Stimulated activated CD4-positive, alpha-beta T cell treated with anti-CD3 and anti-CD28 coated beads, Interleukin-2, amount 100 ng/mL, for 48 hours (primary cell): ENCODE results near the gene CD47.

Source experiments
- DNase-seq, 2 donors: peaks; one replicate each; pipeline ENCODE4 v3.0.0-alpha.2; 2020

The CD47 gene

GRCh38 chr3:108090701-108091497 is at the start of gene CD47:
CD47 (minus strand) TSS chr3:108091031; CDS start chr3:108090908, 123 bp downstream.
- peak; percentile 92 to 96 for DNase-seq

GRCh38 chr3:108137460-108137814 is 46.6 kb upstream of the CD47 start:
- no peak for DNase-seq

DNA sequence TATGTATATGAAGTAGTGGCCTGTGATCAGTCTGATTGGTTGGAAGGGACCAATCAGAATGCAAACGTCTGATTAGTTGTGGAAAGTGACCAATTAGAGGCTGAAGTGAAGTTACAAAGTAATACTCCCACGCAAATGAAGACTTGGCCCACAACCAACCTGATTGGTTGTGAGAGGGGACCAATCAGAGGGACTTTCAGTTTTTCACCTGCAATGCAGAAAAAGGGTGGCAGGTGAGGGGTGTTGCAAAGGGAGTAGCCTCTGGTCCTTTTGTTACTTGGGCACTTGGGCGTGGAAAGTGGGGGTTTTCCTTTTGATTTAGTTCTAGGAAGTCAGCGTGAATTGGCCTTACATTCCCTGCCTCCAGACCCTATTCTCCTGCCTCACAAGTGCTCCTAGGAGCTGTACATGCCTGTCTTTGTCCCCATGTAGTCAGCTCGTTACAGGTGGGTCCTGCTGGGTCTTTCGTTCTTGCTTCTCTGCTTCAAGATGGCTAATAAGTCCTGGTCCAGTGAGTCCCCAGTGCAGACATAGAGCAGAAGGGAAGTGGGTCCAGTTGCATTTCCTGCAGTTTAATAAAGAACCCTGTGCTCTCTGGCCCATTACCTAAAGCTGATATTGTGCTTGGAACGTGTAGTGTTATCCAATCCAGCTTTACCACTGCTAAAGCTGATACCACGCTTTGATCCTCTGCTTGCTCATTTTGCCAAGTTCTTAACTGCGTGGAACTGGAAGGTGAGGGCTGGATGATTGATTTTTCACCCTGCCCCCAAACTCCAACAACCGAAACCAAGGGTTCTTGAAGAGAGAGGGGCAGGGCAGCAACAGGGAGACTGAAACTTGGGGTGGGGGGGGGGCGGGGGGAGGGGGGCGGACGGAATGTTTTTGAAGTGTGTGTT is 46.0 kb upstream of the CD47 start:
- DNase-seq = no peak

- DNase-seq = no peak
Observed at GRCh38 chr3:108134555-108134880, 43.7 kb upstream of the CD47 start.

DNA sequence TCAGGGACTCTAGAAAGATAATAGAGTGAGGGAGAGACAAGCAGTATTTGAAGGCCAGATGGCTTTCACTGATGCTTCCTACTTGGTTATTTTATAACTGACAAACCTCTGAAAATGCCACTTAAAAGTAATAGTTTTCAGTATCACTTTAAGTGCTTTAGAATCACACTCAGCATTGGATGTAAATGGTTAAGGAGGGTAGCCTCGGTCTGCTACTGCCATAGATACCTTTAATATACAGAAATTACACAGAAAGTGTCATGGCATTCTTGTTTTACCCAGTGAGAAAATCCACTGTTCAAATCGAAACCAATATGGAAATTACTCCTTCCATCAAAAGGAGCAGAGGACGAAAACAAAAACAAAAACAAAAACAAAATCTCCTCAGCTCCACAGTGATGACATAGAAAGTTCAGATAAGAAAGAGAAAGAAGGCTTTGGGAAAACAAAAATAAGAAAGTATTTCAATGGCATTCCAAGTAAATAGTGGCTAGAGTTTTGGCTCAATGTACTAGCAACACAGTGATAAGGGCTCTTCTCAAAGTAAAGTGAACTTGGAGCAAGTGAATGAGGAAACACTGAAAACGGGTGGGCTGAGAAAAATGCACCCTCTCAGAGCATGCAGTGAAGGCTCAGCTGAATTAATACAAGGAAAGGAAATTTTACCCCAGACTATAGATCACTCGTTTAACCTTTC is 43.2 kb upstream of the CD47 start:
- DNase-seq = no peak

DNA sequence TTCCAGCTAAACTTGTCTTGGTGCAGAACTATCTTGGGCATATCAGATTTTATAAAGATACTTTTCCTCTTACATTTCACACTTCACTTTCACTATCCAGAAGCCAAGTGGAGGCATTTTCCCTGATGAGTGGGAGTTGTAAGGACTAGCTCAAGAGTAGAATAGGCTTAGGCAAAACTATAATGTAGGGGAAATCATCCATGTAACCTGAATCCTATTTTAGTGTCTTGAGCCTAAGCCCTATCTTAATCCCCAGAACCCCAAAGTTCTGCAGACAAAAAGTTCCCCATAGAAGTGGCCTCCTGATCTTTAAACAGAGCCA is 42.2 kb upstream of the CD47 start:
- DNase-seq = no peak

DNA sequence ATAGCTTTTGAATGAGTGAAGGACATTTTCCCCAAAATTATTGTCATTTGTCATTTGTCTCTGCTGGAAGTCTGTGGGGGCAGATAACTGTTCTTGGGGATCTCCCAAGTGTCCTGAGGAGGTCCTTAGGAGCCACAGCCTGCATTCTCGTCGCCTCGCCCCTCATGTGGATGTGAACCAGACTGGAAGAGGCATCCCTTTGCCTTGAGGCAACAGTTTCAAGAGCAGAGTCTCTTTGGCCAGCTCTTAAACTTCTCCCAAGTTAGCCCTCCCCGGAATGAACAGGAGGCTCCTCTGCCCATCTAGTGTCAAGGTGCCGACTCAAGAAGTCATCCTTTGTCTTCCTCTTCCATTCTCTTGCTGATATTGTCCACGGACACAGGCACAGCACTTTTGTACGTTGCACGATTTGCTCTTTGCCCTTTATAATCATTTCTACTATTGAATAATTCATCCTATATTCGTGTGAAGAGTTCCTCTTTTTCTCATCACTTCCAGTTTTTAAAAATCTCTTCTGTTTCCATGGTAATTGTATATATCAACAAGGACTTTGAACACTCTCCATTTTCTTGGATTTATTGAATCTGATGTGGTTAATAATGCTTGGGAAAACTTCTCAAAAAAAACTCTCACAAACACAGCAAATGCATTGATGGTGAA is 40.8 kb upstream of the CD47 start:
- DNase-seq = no peak

GRCh38 chr3:108130701-108131474 is 40.1 kb upstream of the CD47 start:
- no peak for DNase-seq

DNA sequence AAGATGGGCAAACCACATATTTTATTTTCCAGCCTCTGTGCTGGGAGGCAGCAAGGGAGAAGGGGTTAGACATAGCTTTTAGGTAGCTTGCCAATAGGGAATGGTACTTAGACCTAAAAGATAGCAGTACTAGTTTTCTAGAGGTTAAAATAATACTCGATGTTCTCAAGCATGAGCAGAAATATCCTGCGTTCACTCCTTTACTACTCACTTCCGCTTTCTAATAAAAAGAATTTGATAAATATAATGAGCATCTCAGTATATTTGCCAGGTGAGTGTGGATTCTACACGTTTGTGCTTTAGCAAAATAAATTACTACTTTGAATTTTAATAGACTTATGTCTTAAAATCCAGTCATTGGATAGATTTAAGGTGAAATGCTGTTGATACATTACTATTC is 39.4 kb upstream of the CD47 start:
- DNase-seq = no peak

DNA sequence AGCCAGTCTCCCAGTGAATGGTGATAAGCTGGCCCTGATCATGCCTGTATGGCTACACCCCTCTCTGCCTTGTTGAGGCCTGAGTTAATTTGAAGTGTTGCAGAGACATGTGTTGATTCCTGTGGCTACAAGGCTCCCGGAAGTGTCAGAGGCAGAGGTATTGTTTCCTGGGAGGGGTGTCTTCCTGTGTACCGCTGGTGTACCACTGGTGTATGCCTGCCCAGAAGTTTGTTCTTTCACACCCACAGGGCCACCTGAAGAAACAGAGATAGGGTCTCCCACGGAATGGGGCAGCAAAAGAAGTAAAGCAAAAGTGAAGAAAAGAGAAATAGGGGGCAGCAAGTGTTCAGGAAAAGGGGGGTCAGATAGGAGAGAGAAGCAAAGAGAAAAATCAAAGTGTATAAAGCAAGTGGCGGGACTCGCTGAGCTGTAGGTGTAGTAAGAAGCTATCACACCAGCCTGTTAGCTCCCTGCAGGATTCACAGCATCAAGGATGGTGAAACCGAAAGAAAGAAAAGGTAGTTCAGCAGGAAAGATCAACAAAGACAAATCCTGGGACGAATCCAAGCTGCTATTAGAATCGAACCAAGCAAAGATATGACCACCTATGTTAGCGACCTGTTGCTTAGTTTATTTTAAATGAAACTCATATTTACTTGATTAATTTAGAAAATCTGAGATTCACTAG is 36.6 kb upstream of the CD47 start:
- DNase-seq = peak in 1 of 2 donors; percentile 30

GRCh38 chr3:108126348-108126747 is 35.5 kb upstream of the CD47 start:
- no peak for DNase-seq

DNA sequence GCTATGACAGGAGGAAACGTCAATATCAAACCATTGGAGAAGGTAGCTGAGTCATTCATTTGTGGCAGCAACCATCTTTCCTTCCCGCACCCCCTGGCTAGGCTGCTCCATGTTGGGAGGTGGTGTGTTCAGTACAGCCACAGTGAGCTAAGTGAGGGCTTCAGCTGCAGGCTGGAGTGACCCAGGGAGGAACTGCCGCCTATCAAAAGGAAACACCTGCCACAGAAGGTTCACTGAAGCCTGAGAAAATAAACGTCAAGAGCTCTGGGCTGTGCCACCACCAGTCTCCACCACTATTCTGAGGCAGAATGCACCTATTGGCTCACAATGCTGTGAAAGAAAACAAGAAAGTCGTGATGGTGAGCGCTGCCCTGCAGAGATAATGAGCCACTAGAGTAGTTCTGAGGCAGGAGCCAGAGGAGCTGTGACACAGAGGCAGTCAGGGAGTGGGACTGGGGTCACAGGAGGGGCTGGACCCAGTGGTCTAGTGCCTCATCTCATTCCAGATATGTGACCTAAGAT is 34.8 kb upstream of the CD47 start:
- peak in 1 of 2 donors; percentile 32 for DNase-seq

- DNase-seq = no peak
Observed at GRCh38 chr3:108125153-108125543, 34.3 kb upstream of the CD47 start.

GRCh38 chr3:108124337-108125152 is 33.7 kb upstream of the CD47 start:
- DNase-seq = peak in 1 of 2 donors; percentile 52

DNA sequence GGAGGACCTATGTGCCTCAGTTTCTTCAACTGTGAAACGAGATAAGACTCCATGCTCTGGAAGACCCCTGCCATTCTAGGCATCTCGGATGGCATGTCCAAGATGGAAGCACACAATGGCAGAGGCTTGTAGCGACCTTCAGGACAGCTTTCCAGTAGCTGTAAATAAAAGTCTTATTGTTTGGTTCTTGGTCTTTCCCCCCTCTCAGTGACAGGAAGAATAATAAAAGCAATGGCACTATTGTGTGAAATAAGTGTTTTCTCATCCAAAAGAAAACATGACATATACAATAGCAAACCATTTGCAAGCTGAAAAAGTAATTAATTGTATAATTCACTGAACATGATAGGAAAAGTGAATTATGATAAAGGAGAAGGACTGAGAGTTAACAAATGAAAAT is 32.5 kb upstream of the CD47 start:
- DNase-seq = no peak

DNA sequence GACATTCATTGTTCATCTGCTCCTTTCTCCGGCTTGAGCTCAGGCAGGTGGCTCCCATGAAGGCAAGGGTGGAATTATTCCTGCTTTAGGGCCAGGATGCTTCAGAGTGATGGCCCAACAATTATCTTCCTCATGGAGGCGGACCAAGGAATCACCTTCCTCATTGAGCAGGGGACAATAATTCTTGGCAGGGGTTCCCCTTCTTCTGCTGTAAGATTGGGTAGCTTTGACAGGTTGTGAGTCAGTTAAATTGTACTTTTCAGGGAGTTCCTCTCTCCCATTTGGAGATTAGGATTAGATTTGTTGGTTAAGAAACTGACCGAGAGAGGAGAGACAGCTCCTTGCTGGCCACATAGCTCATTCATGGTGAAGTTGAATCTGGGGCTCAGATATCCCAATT is 31.4 kb upstream of the CD47 start:
- no peak for DNase-seq

- no peak for DNase-seq
Observed at GRCh38 chr3:108119398-108120104, 28.7 kb upstream of the CD47 start.

- no peak for DNase-seq
Observed at GRCh38 chr3:108118038-108118768, 27.4 kb upstream of the CD47 start.

DNA sequence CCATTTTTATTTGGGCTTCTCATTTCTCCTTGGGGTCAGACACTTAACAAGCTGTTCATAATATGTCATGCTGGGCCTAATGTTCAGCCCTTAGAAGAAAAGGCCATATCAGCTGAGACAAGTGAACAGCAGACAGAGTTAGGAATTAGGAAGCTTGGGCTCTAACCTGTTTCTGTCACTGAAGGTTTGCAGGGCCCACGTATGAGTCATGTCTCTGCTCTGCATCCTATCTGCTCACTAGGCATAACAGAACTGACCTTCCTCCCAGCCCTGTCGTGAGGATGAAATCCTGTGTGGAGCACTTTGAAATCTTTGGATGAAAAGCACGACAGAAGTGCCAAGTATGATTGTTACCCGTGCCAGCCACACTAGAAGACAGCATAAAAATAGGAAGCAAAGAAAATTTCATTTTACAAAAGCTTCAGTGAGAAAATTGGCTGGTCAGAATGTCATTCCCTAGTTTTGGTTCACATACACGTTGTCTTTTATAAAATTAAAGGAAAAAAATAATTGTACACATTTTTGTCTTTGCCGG is 26.5 kb upstream of the CD47 start:
- no peak for DNase-seq
